Kidney (tissue), 14 donors: ENCODE results near the gene KLRD1. TPM values are rescaled to one million over a fixed set of nuclear protein-coding genes. Genes with fewer than 3 reads are reported as not detected.
A peak's percentile ranks its signal among the peaks of the same experiment; 100 is the strongest.

Experiments
- DNase-seq, 5 donors: peaks; one replicate each; pipeline ENCODE4 v3.0.0-alpha.2; 2013 to 2020
- FAIRE-seq: peaks from 2 replicates; lab custom pipeline; 2012; peaks lifted over from hg19 to GRCh38; lab: Jason Lieb, UNC
- H3K27ac ChIP-seq, 2 donors: one replicate each; pipeline ENCODE4 v1.7.0; 2013; ENCODE audit warnings: low read depth in 2 of 2, low read length in 2 of 2, inconsistent platforms in 1 of 2
- H3K27me3 ChIP-seq: one replicate; pipeline ENCODE4 v1.7.1; 2013; ENCODE audit warnings: low read length, inconsistent platforms; ENCODE audit not compliant: control insufficient read depth, insufficient read depth
- H3K36me3 ChIP-seq, 3 donors: one replicate each; pipeline versions ENCODE4 v1.7.0 to v1.7.1; 2013; ENCODE audit warnings: low read length in 3 of 3, control low read depth in 1 of 3, inconsistent platforms in 1 of 3; ENCODE audit not compliant: insufficient read depth in 3 of 3, control insufficient read depth in 2 of 3
- H3K4me1 ChIP-seq, 3 donors: one replicate each; pipeline versions ENCODE4 v1.7.0 to v1.7.1; 2013; ENCODE audit warnings: low read length in 3 of 3, inconsistent platforms in 1 of 3, low read depth in 1 of 3; ENCODE audit not compliant: control insufficient read depth in 2 of 3, insufficient read depth in 2 of 3
- H3K4me3 ChIP-seq, 3 donors: one replicate each; pipeline versions ENCODE4 v1.7.0 to v1.8.1; 2013; ENCODE audit warnings: low read length in 3 of 3, control low read depth in 1 of 3, inconsistent platforms in 1 of 3
- H3K9ac ChIP-seq, 3 donors: one replicate each; pipeline versions ENCODE4 v1.7.0 to v1.7.1; 2013; ENCODE audit warnings: low read length in 3 of 3, control low read depth in 1 of 3, inconsistent platforms in 1 of 3
- H3K9me3 ChIP-seq, 3 donors: one replicate each; pipeline versions ENCODE4 v1.7.0 to v1.7.1; 2013; ENCODE audit warnings: low read length in 3 of 3, control low read depth in 1 of 3, inconsistent platforms in 1 of 3; ENCODE audit not compliant: control insufficient read depth in 2 of 3, insufficient read depth in 1 of 3
- intact Hi-C: fragments of 100-400 bp; cut with DNase I; formaldehyde crosslinking; loops from one replicate; pipeline ENCODE4 v1.11.1; 2022
- polyA plus RNA-seq: library from polyadenylated mRNA; stranded (reverse); fragments of 350-450 nt; fragmentation: Illumina TruSeq; extraction: RNeasy Lipid Tissue Mini Kit (QIAGEN cat#74804); gene quantifications from one replicate; pipeline ENCODE4 v1.2.3, GENCODE V29; 2014; ENCODE audit warnings: low read depth, low replicate concordance; ENCODE audit not compliant: insufficient read depth
- total RNA-seq: library from RNA; stranded (reverse); fragmentation: NEBNext Ultra II Directional; extraction: Animal tissue kit (Norgen Biotek cat#: 25700); gene quantifications from one replicate; pipeline ENCODE4 v1.2.1, GENCODE V29; 2021
- TF ChIP-seq, protein P1 (sequence below): IDR thresholded peaks from 3 replicates; pipeline ENCODE4 v1.5.1; 2012; ENCODE audit warnings: mild to moderate bottlenecking, moderate library complexity, borderline replicate concordance; ENCODE audit not compliant: insufficient read depth; ENCODE audit errors: extremely low read depth
- donor health status: control.
- donor health status: control.
- donor health status: control.
- donor health status: control.
- donor health status: control.
- donor health status: DM: yes; HTN: yes; CAD: no.
- donor health status: Normal renal cell carcinoma (clear cell type).

Gene KLRD1
- total and polyA plus RNA-seq, 2 donors from 2014 or later: 0.37 to 5.5 TPM

DNA sequence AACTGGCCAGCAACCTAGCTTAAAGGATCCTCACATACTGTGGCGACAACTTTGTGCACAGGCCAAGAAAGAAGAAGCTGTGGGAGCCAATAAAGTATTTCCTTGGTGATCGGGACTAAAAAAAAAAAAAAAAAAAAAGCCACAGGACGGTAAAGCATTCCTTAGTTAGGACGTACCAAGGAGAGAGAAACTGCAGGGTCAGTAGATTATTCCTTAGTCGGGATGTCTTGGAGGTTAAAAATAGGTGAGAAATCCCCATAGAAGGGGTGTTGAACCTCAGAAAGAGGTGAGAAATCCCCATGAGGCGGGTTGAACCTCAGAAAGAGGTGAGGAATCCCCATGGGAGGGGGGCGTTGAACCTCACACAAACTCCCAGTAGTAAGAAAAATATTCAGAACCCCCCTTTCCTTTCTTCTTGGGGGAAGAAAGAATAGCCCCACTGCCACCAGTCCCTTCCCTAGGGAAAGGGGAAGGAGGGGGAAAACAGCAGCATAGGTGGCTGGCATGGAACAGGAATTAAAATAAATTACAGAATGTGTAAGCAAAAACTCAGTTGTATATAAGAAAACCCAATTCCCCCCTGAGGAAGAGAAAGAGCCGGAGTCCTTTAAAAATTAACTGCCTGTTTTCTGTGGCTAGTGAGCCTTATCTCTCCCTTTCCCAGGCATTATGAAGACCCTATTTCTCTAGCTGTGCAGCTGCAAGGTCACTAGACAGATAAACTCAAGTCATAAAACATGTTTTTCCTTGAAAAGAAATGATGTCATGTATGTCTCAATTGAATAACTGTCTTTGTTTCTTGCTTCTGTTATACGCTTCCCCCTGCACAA, 55.4 kb downstream of the KLRD1 start:
- TF ChIP-seq, protein P1, sequence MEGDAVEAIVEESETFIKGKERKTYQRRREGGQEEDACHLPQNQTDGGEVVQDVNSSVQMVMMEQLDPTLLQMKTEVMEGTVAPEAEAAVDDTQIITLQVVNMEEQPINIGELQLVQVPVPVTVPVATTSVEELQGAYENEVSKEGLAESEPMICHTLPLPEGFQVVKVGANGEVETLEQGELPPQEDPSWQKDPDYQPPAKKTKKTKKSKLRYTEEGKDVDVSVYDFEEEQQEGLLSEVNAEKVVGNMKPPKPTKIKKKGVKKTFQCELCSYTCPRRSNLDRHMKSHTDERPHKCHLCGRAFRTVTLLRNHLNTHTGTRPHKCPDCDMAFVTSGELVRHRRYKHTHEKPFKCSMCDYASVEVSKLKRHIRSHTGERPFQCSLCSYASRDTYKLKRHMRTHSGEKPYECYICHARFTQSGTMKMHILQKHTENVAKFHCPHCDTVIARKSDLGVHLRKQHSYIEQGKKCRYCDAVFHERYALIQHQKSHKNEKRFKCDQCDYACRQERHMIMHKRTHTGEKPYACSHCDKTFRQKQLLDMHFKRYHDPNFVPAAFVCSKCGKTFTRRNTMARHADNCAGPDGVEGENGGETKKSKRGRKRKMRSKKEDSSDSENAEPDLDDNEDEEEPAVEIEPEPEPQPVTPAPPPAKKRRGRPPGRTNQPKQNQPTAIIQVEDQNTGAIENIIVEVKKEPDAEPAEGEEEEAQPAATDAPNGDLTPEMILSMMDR: no peak
- H3K27me3 ChIP-seq: no peaks in the 10 kb centered on the region
- FAIRE-seq: no peak
- peak overlapping the region; percentile 39 to 95 (median 91) for H3K4me3 ChIP-seq
- H3K9ac ChIP-seq: peak overlapping the region in 2 of 3 donors; percentile 94 to 99
- intact Hi-C loops: no loop called here
- no peaks in the 10 kb centered on the region for H3K9me3 ChIP-seq
- H3K4me1 ChIP-seq: peaks cover 5 to 18% (median 16%) of the 10 kb centered on the region in 3 donors
- no peaks in the 10 kb centered on the region for H3K36me3 ChIP-seq
- DNase-seq: peak in 4 of 5 donors; percentile 46 to 80 (median 64)
- H3K27ac ChIP-seq: peak overlapping the region; percentile 97 to 99

DNA sequence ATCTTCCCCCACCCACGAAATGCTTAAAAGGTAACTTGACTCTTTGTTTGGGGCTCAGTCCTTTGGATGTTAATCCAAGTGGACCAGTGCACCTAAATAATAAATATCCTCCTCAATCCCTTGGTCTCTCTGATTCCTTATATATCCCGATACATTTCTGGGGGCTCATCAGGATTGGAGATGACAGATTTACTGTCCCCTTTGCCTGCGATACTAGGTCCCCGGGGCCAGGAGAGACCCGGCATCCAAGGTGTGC, 55.9 kb downstream of the KLRD1 start:
- TF ChIP-seq, protein P1: no peak
- H3K9ac ChIP-seq: peak overlapping the region; percentile 94 to 99 (median 98)
- H3K4me3 ChIP-seq: peak overlapping the region; percentile 91 to 95 (median 95)
- DNase-seq: peak in 1 of 5 donors; percentile 44
- H3K9me3 ChIP-seq: no peaks in the 10 kb centered on the region
- peaks cover 5 to 18% (median 16%) of the 10 kb centered on the region in 3 donors for H3K4me1 ChIP-seq
- intact Hi-C loops: no loop called here
- no peak for FAIRE-seq
- no peaks in the 10 kb centered on the region for H3K36me3 ChIP-seq
- H3K27me3 ChIP-seq: no peaks in the 10 kb centered on the region
- peak overlapping the region; percentile 97 to 99 for H3K27ac ChIP-seq

DNA sequence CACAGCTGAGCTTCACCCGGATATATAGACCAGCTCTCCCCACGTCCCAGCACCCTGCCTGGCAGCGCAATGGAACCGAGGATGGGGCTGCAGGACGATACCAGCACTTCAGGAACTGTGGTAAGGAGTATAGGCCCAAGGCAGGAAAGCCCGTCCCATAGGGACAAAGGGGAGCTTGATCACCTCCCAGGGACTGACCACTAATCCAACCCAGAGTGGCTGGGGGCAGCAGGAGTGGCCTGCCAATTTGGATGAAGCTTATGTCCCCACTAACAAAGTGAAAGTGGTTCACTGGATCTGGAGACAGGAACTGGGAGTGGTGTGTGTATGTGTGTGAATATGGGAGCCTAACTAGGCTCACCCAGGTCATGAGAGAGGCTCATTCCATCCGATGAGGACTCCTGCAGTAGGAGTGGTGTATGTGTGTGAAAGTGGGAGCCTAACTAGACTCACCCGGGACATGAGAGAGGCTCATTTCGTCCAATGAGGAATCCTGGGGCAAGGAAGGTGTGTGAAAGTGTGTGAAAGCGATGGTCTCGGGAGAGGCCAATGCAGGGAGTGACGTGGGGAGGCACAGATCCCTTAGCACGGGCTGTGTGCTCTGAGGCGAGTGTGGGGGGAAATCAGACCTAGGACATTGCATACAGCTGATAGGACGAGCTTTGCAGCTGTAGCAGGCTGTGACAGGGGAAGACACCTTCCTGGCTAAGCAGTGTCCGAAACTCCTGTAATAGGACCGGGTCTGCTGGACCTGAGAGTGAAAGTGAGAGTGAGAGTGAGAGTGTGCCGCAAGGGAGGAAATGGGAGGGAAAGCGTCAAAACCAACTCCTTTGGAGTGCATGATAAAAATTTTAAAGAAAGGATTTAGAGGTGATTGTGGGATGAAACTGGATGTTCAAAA, 56.5 kb downstream of the KLRD1 start:
- no peak for FAIRE-seq
- intact Hi-C loops: no loop called here

More for the DNA sequence above, 56.5 kb downstream of the KLRD1 start:
- DNase-seq: peak; percentile 70 to 87 (median 83)
- Histone ChIP-seq H3K36me3 (no peaks in the 10 kb centered on the region), H3K4me1 (peaks cover 5 to 18% (median 16%) of the 10 kb centered on the region in 3 donors), H3K27me3 (no peaks in the 10 kb centered on the region), H3K9ac (peak overlapping the region; percentile 94 to 99 (median 98)), H3K4me3 (peak overlapping the region; percentile 91 to 95 (median 95)), H3K27ac (peak overlapping the region; percentile 97 to 99), H3K9me3 (no peaks in the 10 kb centered on the region)
- TF ChIP-seq, protein P1: no peak
